Type B pancreatic cell (in vitro differentiated cells): ENCODE measurements around the gene RAB28. TPM values are rescaled to one million over a fixed set of nuclear protein-coding genes. Genes with fewer than 3 reads are reported as not detected.

Experiments used
- DNase-seq: peaks from one replicate; pipeline ENCODE4 v3.0.0; 2021; ENCODE audit warnings: mixed read lengths; ENCODE audit not compliant: unreplicated experiment; ENCODE audit errors: extremely low spot score
- H3K27ac Mint-ChIP-seq: 2 replicates; pipeline ENCODE4 v1.8.0; 2021; ENCODE audit warnings: mild to moderate bottlenecking, mixed read lengths
- H3K27me3 Mint-ChIP-seq: 2 replicates; pipeline ENCODE4 v1.8.0; 2021; ENCODE audit warnings: mixed read lengths
- H3K36me3 Mint-ChIP-seq: 2 replicates; pipeline ENCODE4 v1.8.0; 2021; ENCODE audit warnings: mixed read lengths
- H3K4me1 Mint-ChIP-seq: one replicate; pipeline ENCODE4 v1.8.0; 2021; ENCODE audit warnings: mixed read lengths; ENCODE audit not compliant: unreplicated experiment
- H3K4me3 Mint-ChIP-seq: 2 replicates; pipeline ENCODE4 v1.8.0; 2021; ENCODE audit warnings: mild to moderate bottlenecking, mixed read lengths
- H3K9me3 Mint-ChIP-seq: 2 replicates; pipeline ENCODE4 v1.8.0; 2021; ENCODE audit warnings: mixed read lengths
- total RNA-seq: library from RNA; stranded (reverse); gene quantifications from 2 replicates; pipeline ENCODE4 v1.2.1, GENCODE V29; 2021; ENCODE audit warnings: low replicate concordance
- TF ChIP-seq, protein P1 (sequence below): fragments of 200-600 bp; sonication (generic); conservative IDR thresholded peaks from 2 replicates; pipeline ENCODE4 v1.5.0; 2021; ENCODE audit warnings: antibody characterized with exemption, mild to moderate bottlenecking

RAB28 gene
- total RNA-seq, 1 donor from 2014 or later = 20.8 TPM

DNA sequence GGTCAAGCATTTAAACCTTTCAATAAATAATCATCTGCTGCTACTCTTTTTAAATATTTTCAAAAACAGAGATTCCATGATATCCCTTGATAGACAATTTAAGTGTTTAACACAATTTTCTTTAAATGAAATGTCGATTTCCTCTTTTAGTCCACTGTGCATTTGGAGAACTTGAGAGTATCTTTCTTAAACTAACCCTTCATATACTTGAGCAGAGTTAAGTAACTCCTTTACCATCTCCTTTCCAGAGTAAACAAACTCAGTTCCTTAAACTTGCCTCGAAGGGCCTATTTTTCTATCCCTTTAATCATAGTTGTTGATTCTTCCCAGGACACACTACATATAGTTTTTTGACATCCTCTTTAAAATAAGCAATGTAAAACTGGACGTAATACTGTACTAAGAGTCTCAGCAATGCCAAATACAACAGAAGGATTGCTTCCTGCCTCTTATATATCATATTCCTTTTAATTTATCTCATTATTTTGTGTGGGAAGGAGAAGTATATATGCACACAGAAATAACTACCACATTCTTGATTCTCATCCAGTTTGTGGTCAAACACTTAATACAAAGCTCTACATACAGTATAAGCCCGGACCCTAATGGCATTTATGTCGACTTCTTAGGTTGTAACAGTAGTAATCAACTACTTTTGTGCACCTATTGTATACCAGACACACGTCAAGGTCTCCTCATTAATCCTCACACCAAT lies 22.8 kb downstream of the RAB28 start:
- Mint-ChIP-seq H3K27ac (no peak overlapping the region), H3K9me3 (no peaks in the 10 kb centered on the region), H3K27me3 (no peaks in the 10 kb centered on the region), H3K4me1 (no peaks in the 10 kb centered on the region), H3K4me3 (no peak overlapping the region), H3K36me3 (peaks cover 46% of the 10 kb centered on the region)
- TF ChIP-seq, protein P1, sequence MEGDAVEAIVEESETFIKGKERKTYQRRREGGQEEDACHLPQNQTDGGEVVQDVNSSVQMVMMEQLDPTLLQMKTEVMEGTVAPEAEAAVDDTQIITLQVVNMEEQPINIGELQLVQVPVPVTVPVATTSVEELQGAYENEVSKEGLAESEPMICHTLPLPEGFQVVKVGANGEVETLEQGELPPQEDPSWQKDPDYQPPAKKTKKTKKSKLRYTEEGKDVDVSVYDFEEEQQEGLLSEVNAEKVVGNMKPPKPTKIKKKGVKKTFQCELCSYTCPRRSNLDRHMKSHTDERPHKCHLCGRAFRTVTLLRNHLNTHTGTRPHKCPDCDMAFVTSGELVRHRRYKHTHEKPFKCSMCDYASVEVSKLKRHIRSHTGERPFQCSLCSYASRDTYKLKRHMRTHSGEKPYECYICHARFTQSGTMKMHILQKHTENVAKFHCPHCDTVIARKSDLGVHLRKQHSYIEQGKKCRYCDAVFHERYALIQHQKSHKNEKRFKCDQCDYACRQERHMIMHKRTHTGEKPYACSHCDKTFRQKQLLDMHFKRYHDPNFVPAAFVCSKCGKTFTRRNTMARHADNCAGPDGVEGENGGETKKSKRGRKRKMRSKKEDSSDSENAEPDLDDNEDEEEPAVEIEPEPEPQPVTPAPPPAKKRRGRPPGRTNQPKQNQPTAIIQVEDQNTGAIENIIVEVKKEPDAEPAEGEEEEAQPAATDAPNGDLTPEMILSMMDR = no peak
- DNase-seq = no peak

GRCh38 chr4:13455411-13455810 lies 28.7 kb downstream of the RAB28 start:
- Mint-ChIP-seq H3K27me3 (no peaks in the 10 kb centered on the region), H3K4me3 (no peak overlapping the region), H3K36me3 (peaks cover 34% of the 10 kb centered on the region), H3K4me1 (no peaks in the 10 kb centered on the region), H3K27ac (no peak overlapping the region), H3K9me3 (no peaks in the 10 kb centered on the region)
- no peak for DNase-seq
- TF ChIP-seq, protein P1 = no peak

DNA sequence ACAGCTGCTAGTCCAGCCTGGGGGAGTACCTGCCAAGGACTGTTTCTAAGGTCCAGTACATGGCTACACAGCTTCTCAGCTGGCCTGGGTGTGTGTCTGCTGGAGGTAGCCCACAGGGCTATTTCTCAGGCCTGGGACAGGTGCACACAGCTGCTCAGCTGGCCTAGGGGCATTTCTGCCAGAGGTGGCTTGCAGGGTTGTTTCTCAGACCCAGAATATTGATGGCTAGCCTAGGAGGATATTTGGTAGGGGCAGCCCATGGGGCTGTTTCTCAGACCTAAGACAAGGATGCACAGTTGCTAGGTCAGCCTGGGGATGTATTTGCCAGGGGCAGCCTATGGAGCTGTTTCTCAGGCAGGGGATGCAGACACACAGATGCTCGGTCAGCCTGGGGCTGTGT lies 29.4 kb downstream of the RAB28 start:
- Mint-ChIP-seq H3K27ac (no peak overlapping the region), H3K27me3 (no peaks in the 10 kb centered on the region), H3K4me1 (no peaks in the 10 kb centered on the region), H3K9me3 (no peaks in the 10 kb centered on the region), H3K36me3 (peaks cover 34% of the 10 kb centered on the region), H3K4me3 (no peak overlapping the region)
- TF ChIP-seq, protein P1 = no peak
- DNase-seq = no peak

DNA sequence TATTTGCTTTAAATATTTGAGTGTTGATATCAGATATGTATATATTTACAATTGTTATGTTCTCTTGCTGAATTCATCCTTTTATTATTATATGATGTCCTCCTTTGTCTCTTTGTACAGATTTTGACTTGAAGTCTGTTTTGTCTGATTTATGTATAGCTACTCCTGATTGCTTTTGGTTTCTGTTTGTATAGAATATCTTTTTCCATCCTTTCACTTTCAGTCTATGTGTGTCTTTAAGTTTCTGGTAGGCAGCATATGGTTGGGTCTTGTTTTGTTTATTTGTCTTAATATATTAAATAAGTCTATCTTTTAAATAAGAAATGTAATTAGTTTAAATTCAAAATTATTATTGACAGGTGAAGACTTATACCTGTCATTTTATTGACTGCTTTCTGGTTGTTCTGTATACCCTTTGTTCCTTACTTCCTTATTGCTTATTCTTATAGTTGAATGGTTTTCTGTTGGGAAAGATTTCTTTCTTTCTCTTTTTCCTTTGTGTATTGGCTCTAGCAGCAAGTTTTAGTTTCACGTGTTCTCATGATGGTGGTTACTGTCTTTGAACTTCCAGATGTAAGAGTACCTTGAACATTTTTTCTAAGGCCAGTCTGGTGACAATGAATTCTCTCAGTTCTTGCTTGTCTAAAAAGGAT lies 31.1 kb downstream of the RAB28 start:
- Mint-ChIP-seq H3K4me3 (no peak overlapping the region), H3K9me3 (no peaks in the 10 kb centered on the region), H3K27me3 (no peaks in the 10 kb centered on the region), H3K27ac (no peak overlapping the region), H3K4me1 (no peaks in the 10 kb centered on the region), H3K36me3 (peaks cover 27% of the 10 kb centered on the region)
- no peak for DNase-seq
- TF ChIP-seq, protein P1 = no peak

GRCh38 chr4:13449590-13449989 lies 34.5 kb downstream of the RAB28 start:
- Mint-ChIP-seq H3K4me3 (no peak overlapping the region), H3K4me1 (no peaks in the 10 kb centered on the region), H3K27ac (no peak overlapping the region), H3K27me3 (no peaks in the 10 kb centered on the region), H3K9me3 (peaks cover 8% of the 10 kb centered on the region), H3K36me3 (peaks cover 31% of the 10 kb centered on the region)
- no peak for DNase-seq
- TF ChIP-seq, protein P1 = no peak
